B cell (primary cell): ENCODE results near the gene ANXA10. TPM values are rescaled to one million over a fixed set of nuclear protein-coding genes. Genes with fewer than 3 reads are reported as not detected.

Source experiments
- ATAC-seq: fragments of 200-7000 bp; cut with Tn5 transposase; one replicate; pipeline ENCODE4 v1.10.0; 2021; ENCODE audit warnings: low read depth, mild to moderate bottlenecking, moderate number of reproducible peaks, moderate library complexity
- CTCF ChIA-PET: fragments of 350-600 bp; sonication (Branson Sonifier 250); formaldehyde crosslinking; loops from one replicate; lab custom pipeline; 2021; ENCODE audit warnings: antibody characterized with exemption, inconsistent platforms; lab: Charles Lee
- POLR2A ChIA-PET: fragments of 350-600 bp; sonication (Branson Sonifier 250); formaldehyde crosslinking; loops from one replicate; lab custom pipeline; 2021; ENCODE audit warnings: antibody characterized with exemption; lab: Charles Lee
- DNase-seq: peaks from one replicate; pipeline ENCODE4 v3.0.0; 2013
- H2AFZ ChIP-seq: 2 replicates; pipeline ENCODE4 v1.6.1; 2012; ENCODE audit warnings: mild to moderate bottlenecking, low read depth, low read length; ENCODE audit not compliant: insufficient read depth, poor library complexity, severe bottlenecking
- H3K27ac ChIP-seq, 2 donors: 1 replicate in 1 of 2; 2 replicates in 1 of 2; pipeline ENCODE4 v1.5.1; 2012 to 2013; ENCODE audit warnings: low read length in 2 of 2, mild to moderate bottlenecking in 2 of 2, moderate library complexity in 1 of 2
- H3K27me3 ChIP-seq, 4 experiments: fragments of 200-600 bp in 1 of 4; sonication (generic) in 1 of 4; replicated peaks in 1 of 4; 1 replicate in 2 of 4; 2 replicates in 2 of 4; pipeline versions ENCODE4 v1.6.1 to v1.7.0; 2013 to 2016; ENCODE audit warnings: low read length in 3 of 4, mild to moderate bottlenecking in 2 of 4, mixed read lengths in 1 of 4, moderate library complexity in 1 of 4; ENCODE audit not compliant: insufficient read depth in 4 of 4, control insufficient read depth in 3 of 4; ENCODE audit errors: control extremely low read depth in 1 of 4
- H3K36me3 ChIP-seq, 2 experiments: replicated peaks in 1 of 2; 1 replicate in 1 of 2; 2 replicates in 1 of 2; pipeline versions ENCODE4 v1.6.1 to v1.7.1; 2013; ENCODE audit warnings: low read length in 1 of 2; ENCODE audit not compliant: insufficient read depth in 2 of 2, control insufficient read depth in 1 of 2; ENCODE audit errors: control extremely low read depth in 1 of 2, extremely low read depth in 1 of 2
- H3K4me1 ChIP-seq, 2 donors: fragments of 200-600 bp in 1 of 2; sonication (generic) in 1 of 2; 1 replicate in 1 of 2; 2 replicates in 1 of 2; pipeline versions ENCODE4 v1.5.1 to v1.6.1; 2013 to 2017; ENCODE audit warnings: low read length in 2 of 2; ENCODE audit not compliant: control insufficient read depth in 2 of 2, insufficient read depth in 2 of 2
- H3K4me2 ChIP-seq: replicated peaks from 2 replicates; pipeline ENCODE3; 2012; ENCODE audit warnings: mild to moderate bottlenecking, low read depth, low read length; ENCODE audit not compliant: poor library complexity, severe bottlenecking
- H3K4me3 ChIP-seq, 5 experiments: fragments of 200-600 bp in 1 of 5; sonication (generic) in 1 of 5; 1 replicate in 3 of 5; 2 replicates in 2 of 5; pipeline versions ENCODE4 v1.5.1 to v1.7.0; 2011 to 2016; ENCODE audit warnings: low read length in 4 of 5, mild to moderate bottlenecking in 4 of 5, low read depth in 2 of 5, control low read depth in 1 of 5, moderate library complexity in 1 of 5; ENCODE audit not compliant: insufficient read depth in 1 of 5; ENCODE audit errors: control extremely low read depth in 1 of 5, extremely low read depth in 1 of 5
- H3K79me2 ChIP-seq: fragments of 200-600 bp; sonication (generic); one replicate; pipeline ENCODE4 v1.6.0; 2016; ENCODE audit warnings: low read length; ENCODE audit not compliant: control insufficient read depth, insufficient read depth
- H3K9ac ChIP-seq: fragments of 200-600 bp; sonication (generic); 2 replicates; pipeline ENCODE4 v1.6.1; 2017; ENCODE audit warnings: mild to moderate bottlenecking, low read length, moderate library complexity
- H3K9me3 ChIP-seq, 3 donors: one replicate each; pipeline versions ENCODE4 v1.6.1 to v1.7.1; 2013; ENCODE audit warnings: low read length in 2 of 3; ENCODE audit not compliant: control insufficient read depth in 2 of 3, insufficient read depth in 1 of 3; ENCODE audit errors: control extremely low read depth in 1 of 3
- H4K20me1 ChIP-seq: 2 replicates; pipeline ENCODE4 v1.6.0; 2012; ENCODE audit warnings: mild to moderate bottlenecking, low read length; ENCODE audit not compliant: insufficient read depth, control insufficient read depth, poor library complexity, severe bottlenecking
- H3K27ac Mint-ChIP-seq: one replicate; pipeline ENCODE4 v1.8.0; 2021; ENCODE audit warnings: mixed read lengths
- H3K27me3 Mint-ChIP-seq: one replicate; pipeline ENCODE4 v1.8.0; 2021; ENCODE audit warnings: mixed read lengths
- H3K4me1 Mint-ChIP-seq: one replicate; pipeline ENCODE4 v1.8.0; 2021; ENCODE audit warnings: mixed read lengths
- H3K4me3 Mint-ChIP-seq: one replicate; pipeline ENCODE4 v1.8.0; 2021; ENCODE audit warnings: mixed read lengths
- H3K9me3 Mint-ChIP-seq: one replicate; pipeline ENCODE4 v1.8.0; 2022; ENCODE audit warnings: mixed read lengths; ENCODE audit not compliant: insufficient read depth
- CTCF ChIP-seq: fragments of 200-600 bp; IDR thresholded peaks from one replicate; pipeline ENCODE4 v1.8.0; 2022; ENCODE audit warnings: antibody characterized with exemption, mild to moderate bottlenecking
- EZH2 ChIP-seq: IDR thresholded peaks from 2 replicates; pipeline ENCODE4 v1.6.1; 2012; ENCODE audit warnings: borderline replicate concordance, low read depth, mild to moderate bottlenecking, moderate library complexity, low read length; ENCODE audit not compliant: insufficient read depth, poor library complexity, severe bottlenecking
- WGBS: methylation state at CpG from one replicate; pipeline ENCODE4 v1.1.5; 2013; ENCODE audit warnings: missing lambda C conversion rate; ENCODE audit not compliant: insufficient coverage; 5-methylcytosine and 5-hydroxymethylcytosine counted together
- intact Hi-C: fragments of 100-400 bp; cut with micrococcal nuclease; formaldehyde crosslinking; loops from one replicate; pipeline ENCODE4 v1.10.0; 2022
- polyA plus RNA-seq: library from polyadenylated mRNA; depleted of rRNA; stranded (reverse); fragments of >200 nt; gene quantifications from 2 replicates; pipeline ENCODE4 v1.2.3, GENCODE V29; 2012
- total RNA-seq, 2 donors: library from RNA; stranded (reverse); fragments of 120-200 nt in 1 of 2; gene quantifications; 1 replicate in 1 of 2; 2 replicates in 1 of 2; pipeline versions ENCODE4 v1.2.3 to v1.2.4, GENCODE V29; 2013 to 2022

Gene ANXA10
- total and polyA plus RNA-seq, 2 donors (not counting 1 experiment from before 2014, with no cell fraction given), result not detected

DNA sequence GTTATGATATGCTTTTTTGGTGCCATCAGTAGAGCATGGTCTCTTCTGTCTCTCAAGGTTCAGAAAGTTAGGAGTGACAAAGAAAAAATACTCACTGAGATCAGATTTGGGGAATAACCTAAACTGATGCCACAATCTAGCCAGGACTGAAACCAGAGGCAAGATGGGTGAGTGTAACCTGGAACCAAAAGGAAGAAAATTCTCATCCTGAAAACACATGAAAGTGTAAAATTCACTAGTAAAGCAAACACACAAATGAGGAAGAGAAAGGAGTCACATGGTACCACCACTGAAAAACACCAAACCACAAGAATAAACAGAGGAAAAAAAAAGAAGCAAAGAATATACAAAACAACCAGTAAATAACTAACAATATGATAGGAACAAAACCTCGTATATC is 96.4 kb downstream of the ANXA10 start:
- ATAC-seq, result no peak
- Mint-ChIP-seq H3K27me3 (no peaks in the 10 kb centered on the region), H3K4me3 (no peak overlapping the region), H3K9me3 (peaks cover 2% of the 10 kb centered on the region), H3K27ac (peak overlapping the region; percentile 6), H3K4me1 (peaks cover 8% of the 10 kb centered on the region)
- no peak overlapping the region for H3K9ac ChIP-seq
- H3K27ac ChIP-seq, result no peak overlapping the region
- H3K4me1 ChIP-seq, result peaks cover 0 to 3% of the 10 kb centered on the region in 2 donors
- no peaks in the 10 kb centered on the region for H4K20me1 ChIP-seq
- H3K4me2 ChIP-seq, result no peak overlapping the region
- no peaks in the 10 kb centered on the region for H3K9me3 ChIP-seq
- no CpG with 5 or more reads among the region's 1 CpG for WGBS
- no peaks in the 10 kb centered on the region for H3K79me2 ChIP-seq
- H3K4me3 ChIP-seq, result no peak overlapping the region
- no peaks in the 10 kb centered on the region for H3K36me3 ChIP-seq
- TF ChIP-seq CTCF (no peak), EZH2 (no peak)
- intact Hi-C loops, result loop anchor here (10.0 kb wide), 1 partner anchor 1376 kb away; no protein-coding TSS in a partner anchor
- CTCF ChIA-PET, result no interaction called here
- no peaks in the 10 kb centered on the region for H3K27me3 ChIP-seq
- POLR2A ChIA-PET, result no interaction called here
- H2AFZ ChIP-seq, result no peak overlapping the region
- DNase-seq, result no peak

GRCh38 chr4:168197926-168198325 is 105.6 kb downstream of the ANXA10 start:
- Histone ChIP-seq H3K4me3 (no peak overlapping the region), H3K79me2 (no peaks in the 10 kb centered on the region), H3K27me3 (no peaks in the 10 kb centered on the region), H4K20me1 (no peaks in the 10 kb centered on the region), H3K4me1 (no peaks in the 10 kb centered on the region), H3K9ac (no peak overlapping the region), H3K9me3 (peaks cover 0 to 9% (median 0%) of the 10 kb centered on the region in 3 donors), H2AFZ (no peak overlapping the region), H3K27ac (no peak overlapping the region), H3K36me3 (no peaks in the 10 kb centered on the region), H3K4me2 (no peak overlapping the region)
- peaks cover 9% of the 10 kb centered on the region for H3K9me3 Mint-ChIP-seq
- no peaks in the 10 kb centered on the region for H3K4me1 Mint-ChIP-seq
- no peak for ATAC-seq
- H3K27ac Mint-ChIP-seq, result no peak overlapping the region
- CTCF ChIA-PET, result no interaction called here
- POLR2A ChIA-PET, result no interaction called here
- H3K27me3 Mint-ChIP-seq, result no peaks in the 10 kb centered on the region
- no peak overlapping the region for H3K4me3 Mint-ChIP-seq
- DNase-seq, result no peak
- TF ChIP-seq CTCF, result no peak
- no peak for TF ChIP-seq EZH2
- intact Hi-C loops, result no loop called here
